ENCODE data around the gene DBNL.

The DBNL gene

GRCh38 chr7:44043902-44044301 is 600 bp upstream of the DBNL start:
- peak; percentile 40 for DNase-seq (ENCODE audit: low spot score)

DNA sequence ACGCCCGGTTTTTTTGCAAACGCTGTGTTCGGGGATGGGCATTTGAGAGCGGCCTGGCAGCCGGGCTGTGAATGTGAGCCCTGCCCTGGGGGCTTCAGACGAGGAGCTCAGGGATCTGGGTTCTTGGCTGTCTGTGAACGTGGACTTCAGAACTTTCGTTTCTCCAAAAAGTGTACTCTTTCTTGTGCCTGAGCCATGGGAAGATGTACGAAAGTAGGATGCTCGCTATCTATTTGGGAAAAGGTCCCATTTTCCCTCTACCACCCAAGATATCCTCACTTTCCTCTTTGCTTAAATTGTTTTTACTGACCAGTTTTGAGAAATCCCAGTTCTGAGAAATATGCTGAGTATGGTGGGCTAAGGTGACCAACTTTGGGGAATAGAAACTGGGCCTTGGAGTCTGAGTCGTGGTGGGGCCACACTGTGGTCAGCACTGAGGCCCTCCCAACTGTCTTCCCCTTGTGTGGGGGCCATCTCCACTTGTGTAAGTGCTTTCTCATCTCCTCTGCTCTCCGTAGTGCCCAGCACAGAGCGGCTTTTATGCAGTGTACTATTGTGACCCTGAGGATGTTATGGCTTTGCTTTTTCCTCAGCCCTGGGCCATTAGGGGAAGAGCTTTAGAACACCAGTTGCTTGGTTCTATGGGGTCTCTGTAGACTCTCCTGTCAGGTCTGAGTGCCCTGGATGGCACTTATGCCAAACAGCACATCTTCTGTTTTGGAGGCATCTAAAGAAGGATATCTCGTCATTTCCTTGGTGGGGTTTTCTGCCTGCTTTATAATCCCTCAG is 918 bp downstream of the DBNL start:
- DNase-seq (ENCODE audit: low spot score): peak; percentile 34

- peak; percentile 16 for DNase-seq (ENCODE audit: low spot score)
These were observed 2.0 kb downstream of the DBNL start for GRCh38 chr7:44046321-44047061.

DNA sequence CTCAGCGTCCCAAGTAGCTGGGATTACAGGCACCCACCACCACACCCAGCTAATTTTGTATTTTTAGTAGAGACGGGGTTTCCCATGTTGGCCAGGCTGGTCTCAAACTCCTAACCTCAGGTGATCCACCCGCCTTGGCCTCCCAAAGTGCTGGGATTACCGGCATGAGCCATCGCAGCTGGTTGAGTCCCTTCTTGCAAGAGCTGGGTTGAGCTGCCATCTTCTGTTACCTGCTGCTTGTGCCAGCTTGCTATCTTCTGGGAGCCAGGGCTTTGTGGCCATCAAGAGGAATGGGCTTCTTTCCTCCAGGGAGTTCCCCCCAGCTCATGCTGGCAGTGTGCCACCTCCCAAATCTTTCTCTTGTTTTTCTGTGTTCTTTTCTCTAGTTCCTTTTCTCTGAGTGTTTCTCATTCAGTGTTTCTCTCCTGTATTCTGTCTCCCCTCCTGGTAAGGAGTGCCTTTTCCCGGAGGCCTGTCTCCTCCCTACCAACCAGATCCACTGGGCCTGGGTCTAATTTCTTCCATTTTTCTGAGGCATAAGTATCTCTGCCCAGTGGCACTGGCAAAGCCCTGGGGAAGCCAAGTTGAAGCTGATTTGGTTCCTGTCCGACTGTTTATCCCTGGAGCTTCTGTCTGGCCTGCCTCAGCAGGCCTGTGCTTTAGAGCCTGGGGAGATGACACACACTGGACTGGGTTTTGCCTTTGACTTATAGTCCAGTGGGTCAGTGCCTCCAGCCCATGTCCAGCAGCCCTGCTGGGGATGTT is 3.7 kb downstream of the DBNL start:
- peak; percentile 16 for DNase-seq (ENCODE audit: low spot score)

DNA sequence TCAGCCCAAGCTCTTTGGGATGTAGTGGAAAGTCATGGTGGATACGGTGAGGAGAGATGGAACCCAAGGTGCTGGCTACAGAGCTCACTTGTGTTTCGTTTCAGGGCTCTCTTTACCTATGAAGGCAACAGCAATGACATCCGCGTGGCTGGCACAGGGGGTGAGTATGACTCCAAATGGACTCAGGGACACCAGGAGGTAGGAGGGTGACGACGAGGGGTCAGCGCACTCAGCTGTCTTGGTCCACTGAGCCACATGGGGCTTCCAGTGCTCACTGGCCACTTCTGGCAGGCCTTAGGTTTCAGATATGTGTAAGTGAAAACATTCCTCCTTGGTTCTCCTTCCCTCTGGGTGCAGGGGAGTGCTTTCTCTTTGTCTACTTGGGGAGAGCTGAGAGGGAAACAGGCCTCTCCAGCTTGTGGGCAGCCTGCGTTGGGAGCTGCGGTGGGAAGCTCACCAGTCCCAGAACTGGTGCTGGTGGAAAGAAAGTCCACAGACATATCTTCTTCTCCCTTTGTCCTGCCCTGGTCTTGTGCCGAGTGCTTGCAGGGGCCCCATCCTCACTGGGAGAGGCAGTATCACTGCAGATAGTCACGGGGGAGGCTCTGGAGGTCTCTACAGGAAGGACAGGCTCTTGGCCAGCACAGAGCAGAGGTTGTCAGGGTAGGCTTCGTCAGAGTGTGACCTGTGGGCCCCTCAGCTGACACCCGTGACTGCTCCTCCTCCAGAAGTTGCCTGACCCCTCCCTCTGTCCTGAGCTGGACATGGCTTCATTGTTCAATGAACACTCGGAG is 5.8 kb downstream of the DBNL start:
- DNase-seq (ENCODE audit: low spot score): peak; percentile 34

DNA sequence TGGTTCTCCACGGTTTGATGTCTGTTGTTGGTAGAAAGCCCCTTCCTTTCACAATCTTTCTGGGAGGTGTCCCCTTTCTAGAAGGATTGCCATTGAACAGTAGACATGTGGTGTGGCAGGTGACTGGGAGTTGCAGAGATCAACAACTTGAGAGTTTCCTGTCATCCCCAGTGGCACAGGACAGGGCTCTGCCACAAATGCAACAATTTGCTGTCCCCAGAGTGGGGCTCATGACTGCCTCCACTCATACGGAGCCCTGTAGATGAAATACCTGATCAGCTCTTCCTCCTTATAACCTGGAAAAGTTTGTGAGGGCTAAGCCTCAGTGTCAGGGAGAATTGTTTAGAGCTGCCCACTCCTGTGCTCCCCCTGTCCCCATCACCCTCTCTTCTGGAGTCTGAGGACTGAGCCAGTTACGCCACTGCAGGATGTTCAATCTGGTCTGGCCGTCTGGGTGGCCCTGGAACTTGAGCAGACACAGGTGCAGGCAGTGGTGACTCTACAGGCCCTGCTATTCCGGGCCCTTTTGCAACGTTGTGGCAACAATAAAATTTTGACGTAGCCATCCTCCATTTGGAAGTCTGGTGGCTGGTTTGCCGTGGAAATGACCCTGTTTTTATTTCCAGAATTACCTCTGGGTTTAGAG is 6.5 kb downstream of the DBNL start:
- peak; percentile 16 for DNase-seq (ENCODE audit: low spot score)

DNA sequence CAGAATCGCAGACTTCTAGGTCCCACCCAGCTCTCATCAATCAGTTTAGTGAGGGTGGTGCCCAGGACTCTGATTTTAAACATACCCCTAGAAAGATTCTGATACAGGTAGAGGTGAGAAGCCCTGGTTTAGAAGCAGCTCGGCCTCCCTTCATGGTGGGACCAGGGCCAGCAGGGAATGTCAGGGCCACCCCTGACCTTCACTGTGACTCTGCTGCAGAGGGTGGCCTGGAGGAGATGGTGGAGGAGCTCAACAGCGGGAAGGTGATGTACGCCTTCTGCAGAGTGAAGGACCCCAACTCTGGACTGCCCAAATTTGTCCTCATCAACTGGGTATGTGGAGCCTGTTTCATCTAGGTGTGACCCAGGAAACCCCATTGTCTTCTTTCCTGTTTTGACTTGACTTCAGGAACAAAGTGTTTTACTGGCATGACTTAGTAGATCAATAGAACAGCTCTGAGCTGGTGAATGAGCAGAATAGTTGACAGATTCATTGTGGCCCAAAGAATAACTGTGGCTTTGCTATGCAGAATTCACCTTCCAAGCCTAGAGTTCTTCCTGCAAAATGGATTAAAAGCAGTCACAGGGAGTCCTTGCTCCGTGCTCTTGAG is 7.2 kb downstream of the DBNL start:
- DNase-seq (ENCODE audit: low spot score): no peak

DNA sequence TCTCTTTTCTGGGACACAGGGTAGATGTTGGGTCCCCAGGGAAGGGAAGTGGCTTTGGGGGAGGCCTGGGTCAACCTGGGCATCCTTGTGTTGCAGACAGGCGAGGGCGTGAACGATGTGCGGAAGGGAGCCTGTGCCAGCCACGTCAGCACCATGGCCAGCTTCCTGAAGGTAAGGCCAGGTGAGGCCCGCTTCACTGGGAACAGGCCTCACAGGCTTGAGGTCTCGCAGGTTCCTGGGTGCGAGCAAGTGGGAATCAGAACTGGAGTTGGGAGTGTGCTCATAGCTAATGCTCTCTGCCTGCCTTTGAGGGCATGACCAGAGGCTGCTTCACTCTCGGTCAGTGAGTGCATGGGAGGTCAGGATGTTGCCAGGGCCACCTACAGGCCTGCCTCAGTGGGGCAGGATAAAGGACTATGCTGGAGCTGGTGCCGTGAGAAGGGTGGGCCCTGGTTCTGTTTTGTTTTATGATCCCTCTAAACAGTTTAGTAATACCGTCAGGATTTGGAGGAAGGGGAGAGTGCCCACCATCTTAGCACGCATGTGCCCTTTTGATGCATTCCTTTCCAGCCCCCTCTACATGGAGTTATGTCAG is 8.4 kb downstream of the DBNL start:
- peak; percentile 34 for DNase-seq (ENCODE audit: low spot score)

GRCh38 chr7:44056681-44057080 is 12.2 kb downstream of the DBNL start:
- DNase-seq (ENCODE audit: low spot score): no peak

- DNase-seq (ENCODE audit: low spot score): no peak
These were observed 12.8 kb downstream of the DBNL start for GRCh38 chr7:44057181-44057848.

GRCh38 chr7:44057849-44058758 is 13.6 kb downstream of the DBNL start:
- DNase-seq (ENCODE audit: low spot score): no peak

- DNase-seq (ENCODE audit: low spot score): no peak
These were observed 14.3 kb downstream of the DBNL start for GRCh38 chr7:44058759-44059218.

- no peak for DNase-seq (ENCODE audit: low spot score)
These were observed 15.0 kb downstream of the DBNL start for GRCh38 chr7:44059219-44060090.

GRCh38 chr7:44060091-44060947 is 15.8 kb downstream of the DBNL start:
- no peak for DNase-seq (ENCODE audit: low spot score)

DNA sequence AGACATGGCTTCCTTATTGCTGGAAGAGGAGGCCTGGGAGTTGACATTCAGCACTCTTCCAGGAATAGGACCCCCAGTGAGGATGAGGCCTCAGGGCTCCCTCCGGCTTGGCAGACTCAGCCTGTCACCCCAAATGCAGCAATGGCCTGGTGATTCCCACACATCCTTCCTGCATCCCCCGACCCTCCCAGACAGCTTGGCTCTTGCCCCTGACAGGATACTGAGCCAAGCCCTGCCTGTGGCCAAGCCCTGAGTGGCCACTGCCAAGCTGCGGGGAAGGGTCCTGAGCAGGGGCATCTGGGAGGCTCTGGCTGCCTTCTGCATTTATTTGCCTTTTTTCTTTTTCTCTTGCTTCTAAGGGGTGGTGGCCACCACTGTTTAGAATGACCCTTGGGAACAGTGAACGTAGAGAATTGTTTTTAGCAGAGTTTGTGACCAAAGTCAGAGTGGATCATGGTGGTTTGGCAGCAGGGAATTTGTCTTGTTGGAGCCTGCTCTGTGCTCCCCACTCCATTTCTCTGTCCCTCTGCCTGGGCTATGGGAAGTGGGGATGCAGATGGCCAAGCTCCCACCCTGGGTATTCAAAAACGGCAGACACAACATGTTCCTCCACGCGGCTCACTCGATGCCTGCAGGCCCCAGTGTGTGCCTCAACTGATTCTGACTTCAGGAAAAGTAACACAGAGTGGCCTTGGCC is 16.6 kb downstream of the DBNL start:
- DNase-seq (ENCODE audit: low spot score): no peak

DNA sequence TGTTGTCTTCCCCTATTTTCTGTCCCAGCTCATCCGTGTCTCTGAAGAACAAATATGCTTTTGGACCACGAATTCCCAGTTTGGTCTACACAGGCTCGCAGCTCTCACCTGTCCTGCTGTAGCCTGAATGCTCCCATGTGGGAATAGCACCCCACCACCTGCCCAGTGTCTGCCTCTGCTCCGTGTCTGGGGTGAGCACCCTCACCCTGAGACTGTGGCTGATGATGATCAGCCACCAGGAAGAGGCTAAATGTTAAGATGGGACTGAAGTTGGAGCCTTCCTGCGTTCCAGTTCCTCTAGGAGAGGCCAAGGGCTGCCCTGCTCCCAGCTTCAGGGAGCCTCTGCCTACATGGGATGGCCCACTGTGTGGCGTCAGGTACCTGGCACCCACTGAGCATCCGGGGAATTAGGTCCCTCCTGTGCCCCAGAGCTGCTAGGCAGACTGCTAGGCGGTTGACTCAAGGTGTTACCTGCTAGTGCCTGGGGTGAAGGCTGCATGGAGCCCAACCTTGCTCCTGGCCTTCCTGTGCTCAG is 17.2 kb downstream of the DBNL start:
- DNase-seq (ENCODE audit: low spot score): no peak

Data from ecto neural progenitor cell (in vitro differentiated cells).